Measurements from ENCODE around the gene TPP1.
A peak's percentile ranks its signal among the peaks of the same experiment; 100 is the strongest.

The TPP1 gene

GRCh38 chr11:6610591-6610990 lies 8.6 kb downstream of the TPP1 start:
- no peak for DNase-seq

- DNase-seq, result no peak
These were observed 9.7 kb downstream of the TPP1 start for GRCh38 chr11:6609502-6610015.

GRCh38 chr11:6608726-6609501 lies 10.3 kb downstream of the TPP1 start:
- no peak for DNase-seq

- DNase-seq, result no peak
These were observed 11.2 kb downstream of the TPP1 start for GRCh38 chr11:6608011-6608410.

GRCh38 chr11:6607190-6607795 lies 11.9 kb downstream of the TPP1 start:
- no peak for DNase-seq

- no peak for DNase-seq
These were observed 12.6 kb downstream of the TPP1 start for GRCh38 chr11:6606471-6607189.

GRCh38 chr11:6604790-6605189 lies 14.4 kb downstream of the TPP1 start:
- DNase-seq, result no peak

GRCh38 chr11:6604081-6604626 lies 15.1 kb downstream of the TPP1 start:
- peak in 2 of 4 experiments; percentile 33 to 35 for DNase-seq

GRCh38 chr11:6603287-6604080 lies 15.7 kb downstream of the TPP1 start, which contains the start of the genes ILK and RRP8:
Gene ILK, plus strand, starts transcription at chr11:6603774. Its CDS starts 498 bp downstream, at chr11:6604272.
Gene RRP8, minus strand, starts transcription at chr11:6603616. Its CDS starts 114 bp downstream, at chr11:6603502.
- peak; percentile 62 to 75 (median 71) for DNase-seq

- no peak for DNase-seq
These were observed 16.9 kb downstream of the TPP1 start for GRCh38 chr11:6602096-6602940.

GRCh38 chr11:6601041-6601461 lies 18.2 kb downstream of the TPP1 start:
- DNase-seq, result no peak

GRCh38 chr11:6599881-6600390 lies 19.3 kb downstream of the TPP1 start:
- no peak for DNase-seq

- DNase-seq, result no peak
These were observed 19.8 kb downstream of the TPP1 start for GRCh38 chr11:6599449-6599848.

GRCh38 chr11:6598555-6598954 lies 20.7 kb downstream of the TPP1 start:
- DNase-seq, result no peak

- no peak for DNase-seq
These were observed 22.9 kb downstream of the TPP1 start for GRCh38 chr11:6596239-6596877.

GRCh38 chr11:6594142-6594768 lies 25.0 kb downstream of the TPP1 start:
- DNase-seq, result no peak

GRCh38 chr11:6588018-6588417 lies 31.2 kb downstream of the TPP1 start:
- DNase-seq, result no peak

- no peak for DNase-seq
These were observed 31.8 kb downstream of the TPP1 start for GRCh38 chr11:6587360-6587953.
